Kasumi-1 (cell line): ENCODE data around the gene CCL22.

Experiments used
- DNase-seq, 2 experiments: peaks; one replicate each; lab custom pipeline; 2025; lab: John Stamatoyannopoulos, UW

The CCL22 gene

DNA sequence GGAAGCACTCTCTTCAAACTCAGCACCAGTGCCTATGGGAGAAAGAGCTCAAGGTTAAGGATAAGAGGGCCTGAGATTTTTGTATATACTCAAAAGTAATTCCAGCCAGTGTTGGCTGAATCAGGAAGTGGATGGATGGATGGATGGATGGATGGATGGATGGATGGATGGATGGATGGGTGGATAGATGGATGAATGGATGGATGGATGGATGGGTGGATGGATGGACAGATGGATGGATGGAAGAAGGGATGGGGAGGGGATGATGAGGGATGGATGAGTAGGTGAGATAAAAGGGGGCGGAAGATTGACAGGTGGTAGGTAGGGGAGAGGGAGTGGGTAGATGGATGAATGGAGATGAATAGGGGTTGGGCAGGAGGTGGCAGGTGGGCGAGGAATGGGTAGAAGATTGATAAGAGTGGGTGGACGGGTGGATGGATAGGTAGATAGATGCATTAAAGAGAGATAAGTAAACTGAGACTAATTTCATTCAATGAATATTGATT, 17.8 kb downstream of the CCL22 start:
- DNase-seq = no peak

DNA sequence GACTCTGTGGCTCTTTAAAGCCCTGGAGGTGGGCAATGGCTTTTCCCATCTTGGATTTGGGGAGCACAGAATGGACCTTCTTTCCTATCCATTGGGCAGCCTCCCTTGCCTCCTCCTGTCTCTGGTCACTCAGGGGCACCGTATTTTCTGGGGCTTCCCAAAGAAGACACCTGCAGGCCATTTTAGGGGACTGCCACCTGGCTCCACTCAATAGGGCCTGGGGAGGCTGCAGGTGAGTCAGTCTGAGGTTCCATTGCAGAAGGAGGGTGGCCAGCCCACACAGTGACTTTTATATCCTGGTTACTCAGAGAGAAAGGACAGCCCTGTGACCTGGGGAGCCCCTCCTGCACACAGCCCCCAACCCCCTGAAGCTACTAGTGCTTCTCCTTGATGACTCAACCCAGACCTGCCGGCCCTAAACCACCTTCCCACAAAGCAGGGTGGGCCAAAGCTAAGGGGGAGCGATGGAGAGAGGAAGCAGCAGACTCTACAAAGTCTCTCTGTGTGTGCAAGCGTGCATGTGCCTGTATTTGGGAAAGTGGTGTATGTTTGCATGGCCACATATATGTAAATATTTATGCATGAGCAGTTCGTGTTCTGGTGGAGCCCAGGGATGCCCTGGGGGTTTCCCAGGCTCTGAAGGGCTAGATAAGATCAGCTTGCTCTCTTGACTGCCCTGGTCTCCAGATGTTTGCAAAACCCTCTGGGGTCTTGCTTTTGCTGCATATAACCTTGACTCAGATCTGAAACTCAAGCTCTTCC, 18.7 kb downstream of the CCL22 start:
- no peak for DNase-seq

DNA sequence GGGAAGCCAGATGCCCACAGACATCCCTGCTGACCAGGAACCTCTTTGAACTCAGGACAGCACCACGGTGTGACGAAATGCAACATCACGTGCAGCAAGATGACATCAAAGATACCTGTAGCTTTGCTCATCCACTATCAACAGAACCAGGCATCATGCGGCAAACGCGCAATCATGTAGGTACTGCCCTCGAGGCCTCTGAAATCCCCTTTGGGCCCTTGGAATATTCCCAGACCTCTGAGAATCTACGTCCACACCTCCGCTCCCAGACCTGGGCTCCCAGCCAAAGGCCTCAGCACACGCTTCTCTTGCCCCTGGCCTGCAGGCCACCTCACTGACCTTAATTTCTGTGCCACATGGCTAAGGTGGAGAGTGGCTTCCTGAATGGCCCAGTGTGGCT, 21.0 kb downstream of the CCL22 start:
- no peak for DNase-seq

DNA sequence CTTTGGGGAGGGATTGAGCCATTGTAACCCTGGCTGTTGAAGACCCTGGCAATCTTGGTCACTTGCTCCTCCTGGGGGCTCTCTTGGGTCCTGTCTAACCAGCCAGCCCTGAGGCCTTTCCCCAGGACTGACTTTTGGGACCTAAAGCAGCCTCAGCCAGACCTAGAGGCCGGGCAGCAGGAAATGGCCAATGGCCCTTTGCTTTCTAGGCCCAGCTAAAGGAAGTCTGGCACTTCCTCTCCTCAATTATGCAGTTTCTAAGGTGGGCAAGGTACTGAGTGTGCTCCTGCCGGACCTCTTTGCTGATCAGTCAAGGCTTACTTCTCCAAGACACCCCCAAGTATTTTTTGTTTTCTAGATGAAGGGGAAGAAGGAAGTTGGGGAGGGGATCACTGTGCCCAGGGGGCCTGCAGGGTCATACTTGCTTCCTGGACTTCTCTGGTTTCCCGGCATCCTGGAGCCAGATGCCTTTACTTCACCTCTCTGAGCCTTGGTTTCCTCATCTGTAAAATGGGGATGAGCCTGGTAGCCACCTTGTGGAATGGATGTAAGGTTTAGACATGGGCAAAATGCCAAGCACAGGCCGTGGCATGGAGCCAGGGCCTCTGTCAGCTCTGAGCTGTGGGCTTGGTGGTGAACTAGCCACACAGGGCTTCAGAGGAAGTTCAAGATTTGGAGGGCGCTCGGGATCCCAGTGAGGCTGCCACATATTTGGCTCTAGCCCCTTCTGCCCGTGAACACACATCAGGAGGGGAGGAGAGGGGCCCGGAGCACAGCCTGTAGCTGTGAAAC, 22.3 kb downstream of the CCL22 start:
- no peak for DNase-seq

DNA sequence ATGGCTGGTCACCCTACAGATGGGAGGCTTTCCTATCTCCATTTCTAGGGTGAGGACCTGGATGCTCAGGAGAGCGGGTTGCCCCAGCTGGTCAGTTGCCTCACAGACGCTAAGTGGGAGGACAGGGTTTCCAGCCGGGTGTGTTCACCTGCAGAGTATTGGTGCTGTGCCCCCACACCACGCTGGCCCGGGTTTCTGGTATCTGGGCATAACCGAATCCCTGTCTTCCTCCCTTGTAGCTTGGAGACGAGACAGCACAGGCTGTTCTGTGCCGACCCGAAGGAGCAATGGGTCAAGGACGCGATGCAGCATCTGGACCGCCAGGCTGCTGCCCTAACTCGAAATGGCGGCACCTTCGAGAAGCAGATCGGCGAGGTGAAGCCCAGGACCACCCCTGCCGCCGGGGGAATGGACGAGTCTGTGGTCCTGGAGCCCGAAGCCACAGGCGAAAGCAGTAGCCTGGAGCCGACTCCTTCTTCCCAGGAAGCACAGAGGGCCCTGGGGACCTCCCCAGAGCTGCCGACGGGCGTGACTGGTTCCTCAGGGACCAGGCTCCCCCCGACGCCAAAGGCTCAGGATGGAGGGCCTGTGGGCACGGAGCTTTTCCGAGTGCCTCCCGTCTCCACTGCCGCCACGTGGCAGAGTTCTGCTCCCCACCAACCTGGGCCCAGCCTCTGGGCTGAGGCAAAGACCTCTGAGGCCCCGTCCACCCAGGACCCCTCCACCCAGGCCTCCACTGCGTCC, 23.4 kb downstream of the CCL22 start:
- no peak for DNase-seq

DNA sequence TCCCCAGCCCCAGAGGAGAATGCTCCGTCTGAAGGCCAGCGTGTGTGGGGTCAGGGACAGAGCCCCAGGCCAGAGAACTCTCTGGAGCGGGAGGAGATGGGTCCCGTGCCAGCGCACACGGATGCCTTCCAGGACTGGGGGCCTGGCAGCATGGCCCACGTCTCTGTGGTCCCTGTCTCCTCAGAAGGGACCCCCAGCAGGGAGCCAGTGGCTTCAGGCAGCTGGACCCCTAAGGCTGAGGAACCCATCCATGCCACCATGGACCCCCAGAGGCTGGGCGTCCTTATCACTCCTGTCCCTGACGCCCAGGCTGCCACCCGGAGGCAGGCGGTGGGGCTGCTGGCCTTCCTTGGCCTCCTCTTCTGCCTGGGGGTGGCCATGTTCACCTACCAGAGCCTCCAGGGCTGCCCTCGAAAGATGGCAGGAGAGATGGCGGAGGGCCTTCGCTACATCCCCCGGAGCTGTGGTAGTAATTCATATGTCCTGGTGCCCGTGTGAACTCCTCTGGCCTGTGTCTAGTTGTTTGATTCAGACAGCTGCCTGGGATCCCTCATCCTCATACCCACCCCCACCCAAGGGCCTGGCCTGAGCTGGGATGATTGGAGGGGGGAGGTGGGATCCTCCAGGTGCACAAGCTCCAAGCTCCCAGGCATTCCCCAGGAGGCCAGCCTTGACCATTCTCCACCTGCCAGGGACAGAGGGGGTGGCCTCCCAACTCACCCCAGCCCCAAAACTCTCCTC, 24.1 kb downstream of the CCL22 start:
- DNase-seq = no peak

DNA sequence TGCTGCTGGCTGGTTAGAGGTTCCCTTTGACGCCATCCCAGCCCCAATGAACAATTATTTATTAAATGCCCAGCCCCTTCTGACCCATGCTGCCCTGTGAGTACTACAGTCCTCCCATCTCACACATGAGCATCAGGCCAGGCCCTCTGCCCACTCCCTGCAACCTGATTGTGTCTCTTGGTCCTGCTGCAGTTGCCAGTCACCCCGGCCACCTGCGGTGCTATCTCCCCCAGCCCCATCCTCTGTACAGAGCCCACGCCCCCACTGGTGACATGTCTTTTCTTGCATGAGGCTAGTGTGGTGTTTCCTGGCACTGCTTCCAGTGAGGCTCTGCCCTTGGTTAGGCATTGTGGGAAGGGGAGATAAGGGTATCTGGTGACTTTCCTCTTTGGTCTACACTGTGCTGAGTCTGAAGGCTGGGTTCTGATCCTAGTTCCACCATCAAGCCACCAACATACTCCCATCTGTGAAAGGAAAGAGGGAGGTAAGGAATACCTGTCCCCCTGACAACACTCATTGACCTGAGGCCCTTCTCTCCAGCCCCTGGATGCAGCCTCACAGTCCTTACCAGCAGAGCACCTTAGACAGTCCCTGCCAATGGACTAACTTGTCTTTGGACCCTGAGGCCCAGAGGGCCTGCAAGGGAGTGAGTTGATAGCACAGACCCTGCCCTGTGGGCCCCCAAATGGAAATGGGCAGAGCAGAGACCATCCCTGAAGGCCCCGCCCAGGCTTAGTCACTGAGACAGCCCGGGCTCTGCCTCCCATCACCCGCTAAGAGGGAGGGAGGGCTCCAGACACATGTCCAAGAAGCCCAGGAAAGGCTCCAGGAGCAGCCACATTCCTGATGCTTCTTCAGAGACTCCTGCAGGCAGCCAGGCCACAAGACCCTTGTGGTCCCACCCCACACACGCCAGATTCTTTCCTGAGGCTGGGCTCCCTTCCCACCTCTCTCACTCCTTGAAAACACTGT, 25.0 kb downstream of the CCL22 start:
- DNase-seq = no peak

DNA sequence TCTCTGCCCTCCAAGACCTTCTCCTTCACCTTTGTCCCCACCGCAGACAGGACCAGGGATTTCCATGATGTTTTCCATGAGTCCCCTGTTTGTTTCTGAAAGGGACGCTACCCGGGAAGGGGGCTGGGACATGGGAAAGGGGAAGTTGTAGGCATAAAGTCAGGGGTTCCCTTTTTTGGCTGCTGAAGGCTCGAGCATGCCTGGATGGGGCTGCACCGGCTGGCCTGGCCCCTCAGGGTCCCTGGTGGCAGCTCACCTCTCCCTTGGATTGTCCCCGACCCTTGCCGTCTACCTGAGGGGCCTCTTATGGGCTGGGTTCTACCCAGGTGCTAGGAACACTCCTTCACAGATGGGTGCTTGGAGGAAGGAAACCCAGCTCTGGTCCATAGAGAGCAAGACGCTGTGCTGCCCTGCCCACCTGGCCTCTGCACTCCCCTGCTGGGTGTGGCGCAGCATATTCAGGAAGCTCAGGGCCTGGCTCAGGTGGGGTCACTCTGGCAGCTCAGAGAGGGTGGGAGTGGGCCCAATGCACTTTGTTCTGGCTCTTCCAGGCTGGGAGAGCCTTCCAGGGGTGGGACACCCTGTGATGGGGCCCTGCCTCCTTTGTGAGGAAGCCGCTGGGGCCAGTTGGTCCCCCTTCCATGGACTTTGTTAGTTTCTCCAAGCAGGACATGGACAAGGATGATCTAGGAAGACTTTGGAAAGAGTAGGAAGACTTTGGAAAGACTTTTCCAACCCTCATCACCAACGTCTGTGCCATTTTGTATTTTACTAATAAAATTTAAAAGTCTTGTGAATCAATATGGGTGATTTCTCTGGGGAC, 25.9 kb downstream of the CCL22 start:
- DNase-seq = peak; percentile 60 to 70

DNA sequence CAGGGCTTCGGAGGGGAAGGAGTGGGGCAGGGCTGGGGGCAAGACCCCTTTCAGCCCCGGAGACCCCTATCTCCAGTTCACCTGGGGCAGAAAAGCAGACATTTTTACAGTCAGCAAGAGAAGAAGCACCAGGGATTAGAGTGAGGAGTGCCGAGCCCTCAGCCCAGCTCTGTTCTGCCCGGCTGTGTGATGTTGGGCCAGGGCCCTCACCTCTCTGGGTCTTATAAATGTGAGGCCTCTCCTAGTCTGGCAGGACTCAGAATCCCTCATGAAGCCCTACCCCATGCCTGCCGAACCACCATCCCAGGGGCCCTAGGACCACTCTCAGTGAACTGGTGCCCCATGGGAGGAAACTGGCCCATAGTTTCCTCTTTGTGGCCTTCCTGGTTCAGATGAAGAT, 26.5 kb downstream of the CCL22 start:
- no peak for DNase-seq

DNA sequence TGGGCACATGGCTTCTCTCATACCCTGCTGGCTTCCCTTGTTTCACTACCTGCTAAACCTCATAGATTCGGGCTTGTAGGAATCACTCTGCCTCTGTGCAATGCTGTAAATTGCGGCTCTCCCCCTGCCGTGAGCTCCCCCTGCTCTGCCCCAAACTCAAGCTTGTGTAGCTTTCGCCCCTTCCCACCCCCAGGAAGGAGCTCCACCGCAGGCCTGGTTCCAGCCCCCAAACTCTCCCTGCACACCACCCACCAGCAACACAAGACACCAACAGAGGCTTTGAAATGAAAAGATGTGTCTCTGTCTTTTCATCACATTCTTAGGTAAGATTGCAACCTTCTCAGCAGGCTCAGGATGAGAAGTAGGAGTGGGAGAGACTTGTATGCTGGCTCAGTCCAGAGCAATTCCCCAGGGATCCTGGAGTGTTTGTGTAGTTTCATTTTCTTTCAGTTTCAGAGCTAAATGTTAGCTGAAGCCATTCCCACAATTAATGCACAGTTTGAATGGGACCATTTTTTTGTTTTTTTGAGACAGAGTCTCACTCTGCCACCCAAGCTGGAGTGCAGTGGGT, 27.9 kb downstream of the CCL22 start:
- DNase-seq = no peak

DNA sequence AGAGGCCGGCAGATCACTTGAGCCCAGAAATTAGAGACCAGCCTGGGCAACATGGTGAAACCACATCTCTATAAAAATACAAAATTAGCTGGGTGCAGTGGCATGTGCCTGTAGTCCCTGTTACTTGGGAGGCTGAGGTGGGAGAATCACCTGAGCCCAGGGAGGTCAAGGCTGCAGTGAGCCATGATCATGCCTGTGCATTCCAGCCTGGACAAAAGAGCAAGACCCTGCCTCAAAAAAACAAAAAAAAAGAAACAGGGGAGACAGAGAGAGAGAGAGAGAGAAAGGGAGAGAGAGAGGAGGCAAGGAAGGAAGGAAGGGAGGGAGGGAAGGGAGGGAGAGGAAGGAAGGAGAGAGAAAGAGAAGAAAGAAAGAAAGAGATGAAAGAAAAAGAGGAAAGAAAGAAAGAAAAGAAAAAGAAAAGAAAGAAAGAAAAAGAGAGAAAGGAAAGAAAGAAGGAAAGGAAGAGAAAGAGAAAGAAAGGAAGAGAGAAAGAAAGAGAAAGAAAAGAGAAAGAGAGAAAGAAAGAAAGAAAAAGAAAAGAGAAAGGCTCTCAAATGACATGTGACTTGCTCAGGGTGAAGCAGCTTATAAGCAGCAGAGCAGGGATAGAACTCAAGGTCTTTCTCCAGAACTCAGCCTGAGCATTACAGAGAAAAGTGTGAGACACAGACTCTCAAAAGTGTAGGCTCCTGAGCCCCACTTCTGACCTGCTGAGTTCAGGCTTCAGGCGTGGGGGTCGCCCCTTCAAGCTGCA, 29.2 kb downstream of the CCL22 start:
- peak in 1 of 2 experiments; percentile 7 for DNase-seq

DNA sequence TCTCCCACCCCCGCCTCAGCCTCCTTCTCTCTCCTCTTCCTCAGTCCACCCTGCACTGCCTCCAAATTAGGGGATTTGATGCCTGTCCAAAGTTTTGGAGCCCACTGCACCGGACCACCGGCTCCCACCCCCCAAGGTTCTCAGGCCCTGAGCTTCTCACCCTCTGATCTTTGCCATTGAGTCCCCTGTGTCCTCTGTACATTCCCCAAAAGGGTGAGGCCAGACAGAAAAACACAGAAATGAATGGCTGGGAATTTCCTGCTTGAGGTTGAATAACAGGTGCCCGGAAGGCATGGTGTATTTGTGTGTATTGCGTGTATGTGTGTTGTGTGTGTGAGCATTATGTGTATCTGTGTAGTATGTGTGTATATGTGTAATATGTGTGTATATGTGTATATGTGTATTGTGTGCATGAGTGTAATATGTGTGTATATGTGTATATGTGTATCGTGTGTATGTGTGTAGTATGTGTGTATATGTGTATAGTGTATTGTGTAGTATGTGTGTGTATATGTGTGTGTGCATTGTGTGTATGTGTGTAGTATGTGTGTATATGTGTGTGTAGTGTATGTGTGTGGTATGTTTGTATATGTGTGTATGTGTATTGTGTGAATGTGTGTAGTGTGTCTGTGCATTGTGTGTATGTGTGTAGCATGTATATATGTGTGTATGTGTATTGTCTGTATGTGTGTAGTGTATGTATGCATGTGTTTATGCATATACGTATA, 29.9 kb downstream of the CCL22 start:
- DNase-seq = no peak

DNA sequence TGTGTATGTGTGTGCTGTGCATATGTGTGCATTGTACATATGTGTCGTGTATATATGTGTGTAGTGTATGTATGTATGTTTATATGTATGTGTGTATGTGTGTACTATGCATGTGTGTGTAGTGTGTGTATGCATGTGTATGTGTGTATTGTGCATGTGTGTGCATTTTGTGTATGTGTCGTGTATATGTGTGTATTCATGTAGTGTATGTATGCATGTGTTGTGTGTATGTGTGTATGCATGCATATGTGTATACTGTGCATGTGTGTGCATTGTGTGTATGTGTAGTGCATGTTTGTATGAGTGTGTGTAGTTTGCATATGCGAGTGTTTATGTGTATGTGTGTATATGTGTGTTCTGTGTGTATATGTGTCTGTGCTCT, 30.5 kb downstream of the CCL22 start:
- DNase-seq = no peak

DNA sequence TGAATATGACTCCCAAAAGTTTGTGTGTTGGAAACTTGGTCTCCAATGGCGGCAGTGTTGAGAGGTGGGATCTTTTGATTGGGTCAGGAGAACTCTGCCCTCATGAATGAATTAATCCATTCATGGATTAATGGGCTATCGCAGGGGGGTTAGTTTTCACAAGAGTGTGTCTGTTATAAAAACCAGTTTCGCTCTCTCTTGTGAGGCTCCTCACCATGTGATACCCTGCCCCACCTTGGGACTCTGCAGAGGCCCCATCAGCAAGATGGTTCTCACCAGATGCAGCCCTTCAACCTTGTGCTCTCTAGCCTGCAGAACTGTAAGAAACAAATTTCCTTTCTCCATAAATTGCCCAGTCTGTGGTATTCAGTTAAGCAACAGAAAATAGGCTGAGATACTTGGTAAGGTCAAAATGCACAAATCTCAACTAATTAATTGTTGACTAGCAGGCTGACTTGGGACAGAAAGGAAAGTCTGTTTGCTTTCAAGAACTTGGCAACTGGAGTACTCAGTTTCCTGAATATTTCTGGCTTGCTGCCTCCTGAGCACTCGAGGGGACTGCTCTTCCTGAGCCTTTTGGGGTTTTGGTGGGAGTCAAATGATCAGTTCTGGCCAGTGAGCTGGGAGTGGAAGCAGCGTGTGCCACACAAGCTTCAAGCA, 32.2 kb downstream of the CCL22 start:
- no peak for DNase-seq

DNA sequence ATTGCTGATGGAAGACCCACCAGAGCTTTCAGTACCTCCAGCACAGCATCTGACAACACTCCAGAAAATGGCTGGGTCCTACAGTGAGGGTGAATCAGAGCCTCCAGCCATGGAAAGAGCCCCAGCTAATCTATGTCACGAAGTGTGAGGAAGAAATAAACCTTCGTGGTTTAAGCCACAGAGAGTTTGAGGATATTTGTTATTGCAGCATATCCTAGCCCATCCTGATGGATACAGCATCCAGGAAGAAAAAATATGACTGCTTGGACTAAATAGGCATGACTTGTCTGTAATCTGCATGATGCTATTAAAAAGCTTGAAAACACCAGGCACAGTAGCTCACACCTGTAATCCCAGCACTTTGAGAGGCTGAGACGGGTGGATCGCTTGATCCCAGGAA, 32.7 kb downstream of the CCL22 start:
- no peak for DNase-seq

DNA sequence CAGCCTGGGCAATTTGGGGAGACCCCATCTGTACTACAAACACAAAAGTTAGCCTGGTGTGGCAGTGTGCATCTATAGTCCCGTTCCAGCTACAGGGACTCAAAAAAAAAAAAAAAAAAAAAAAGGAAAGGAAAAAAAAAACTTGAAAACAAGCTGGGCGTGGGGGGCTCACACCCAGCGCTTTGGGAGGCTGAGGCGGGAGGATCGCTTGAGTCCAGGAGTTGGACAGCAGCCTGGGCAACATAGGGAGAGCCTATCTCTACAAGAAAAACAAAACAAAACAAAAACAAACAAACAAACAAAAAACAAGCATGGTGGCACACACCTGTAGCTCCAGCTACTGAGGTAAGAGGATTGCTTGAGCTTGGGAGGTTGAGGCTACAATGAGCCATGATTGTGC, 33.1 kb downstream of the CCL22 start:
- no peak for DNase-seq

DNA sequence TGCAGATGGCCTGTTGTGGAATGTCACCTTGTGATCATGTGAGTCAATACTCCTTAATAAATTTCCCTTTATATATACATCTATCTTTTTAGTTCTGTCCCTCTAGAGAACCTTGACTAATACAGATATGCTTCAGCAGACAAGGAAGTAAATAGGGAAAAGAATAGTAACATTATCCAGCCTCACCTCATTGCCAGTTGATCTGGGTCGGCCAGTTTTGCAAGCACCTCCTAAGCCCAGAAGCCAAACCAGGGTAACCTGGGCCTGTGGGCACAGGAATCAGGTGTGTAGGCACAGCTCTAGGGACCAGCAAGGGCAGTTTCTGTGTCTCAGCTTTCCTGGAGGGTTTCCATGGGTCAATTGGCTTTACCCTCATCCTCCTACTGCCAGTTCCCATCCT, 34.1 kb downstream of the CCL22 start:
- DNase-seq = no peak

DNA sequence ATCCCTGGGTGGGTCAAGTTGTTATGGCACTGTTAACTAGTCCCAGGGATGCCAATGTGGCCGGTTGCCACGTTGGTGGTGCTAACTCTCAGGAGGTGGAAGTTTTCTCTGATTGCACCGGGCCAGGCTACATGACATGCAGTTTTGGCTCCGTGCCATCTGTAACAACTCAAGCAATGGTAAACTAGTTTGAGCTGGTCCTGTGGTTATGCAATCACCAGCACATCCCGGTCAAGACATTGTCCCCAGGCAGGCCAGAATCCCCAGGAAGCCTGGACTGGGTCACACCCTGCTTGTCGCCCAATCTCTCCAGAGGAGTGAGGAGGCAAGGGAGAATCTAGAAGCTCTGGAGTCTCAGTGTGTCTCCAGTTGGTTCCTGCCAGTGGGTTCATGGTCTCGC, 35.9 kb downstream of the CCL22 start:
- DNase-seq = no peak
